ENCODE data around the gene TROAP.

DNA sequence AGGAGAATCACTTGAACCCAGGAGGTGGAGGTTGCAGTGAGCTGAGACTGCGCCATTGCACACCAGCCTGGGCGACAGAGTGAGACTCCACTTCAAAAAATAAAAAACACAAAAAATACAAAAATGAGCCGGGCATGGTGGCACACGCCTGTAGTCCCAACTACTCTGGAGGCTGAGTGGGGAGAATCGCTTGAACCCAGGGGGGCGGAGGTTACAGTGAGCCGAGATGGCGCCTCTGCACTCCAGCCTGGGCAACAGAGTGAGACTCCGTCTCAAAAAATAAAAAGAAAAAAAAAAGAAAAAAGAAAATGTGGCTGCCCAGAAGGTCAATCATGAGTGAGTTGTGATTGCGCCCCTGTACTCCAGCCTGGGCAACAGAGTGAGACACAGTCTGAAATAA, 32.9 kb downstream of the TROAP start:
- TF ChIP-seq FOXA1 (IDR thresholded peaks at IDR 0.05) = no peak
- no peak for TF ChIP-seq FOXK2 (IDR thresholded peaks at IDR 0.05)
